Upper lobe of left lung (tissue), 6 donors: ENCODE results near the gene IFNLR1. TPM values are rescaled to one million over a fixed set of nuclear protein-coding genes. Genes with fewer than 3 reads are reported as not detected.

Experiments used
- ATAC-seq, 2 donors: fragments of 200-7000 bp; cut with Tn5 transposase; one replicate each; pipeline ENCODE4 v1.9.1; 2022; ENCODE audit warnings: mild to moderate bottlenecking in 2 of 2, moderate library complexity in 2 of 2; ENCODE audit not compliant: low FRiP score in 2 of 2
- DNase-seq, 2 donors: peaks; one replicate each; pipeline ENCODE4 v3.0.0-alpha.2; 2019 to 2020
- H3K27ac ChIP-seq, 4 donors: fragments of 200-600 bp; sonication (generic); one replicate each; pipeline ENCODE4 v1.5.1; 2016 to 2019
- H3K27me3 ChIP-seq, 4 donors: fragments of 200-600 bp; sonication (generic); one replicate each; pipeline ENCODE4 v1.5.1; 2017 to 2019
- H3K36me3 ChIP-seq, 4 donors: fragments of 200-600 bp; sonication (generic); one replicate each; pipeline ENCODE4 v1.5.1; 2016 to 2019
- H3K4me1 ChIP-seq, 4 donors: fragments of 200-600 bp; sonication (generic); one replicate each; pipeline ENCODE4 v1.5.1; 2018 to 2019
- H3K4me3 ChIP-seq, 4 donors: fragments of 200-600 bp; sonication (generic); one replicate each; pipeline ENCODE4 v1.5.1; 2017 to 2019; ENCODE audit warnings: mild to moderate bottlenecking in 2 of 4, moderate library complexity in 1 of 4
- H3K9me3 ChIP-seq, 4 donors: fragments of 200-600 bp; sonication (generic); one replicate each; pipeline ENCODE4 v1.5.1; 2018 to 2019
- CTCF ChIP-seq, 6 experiments: fragments of 450-650 bp in 4 of 6; fragments of 200-600 bp in 2 of 6; sonication (generic) in 2 of 6; IDR thresholded peaks; one replicate each; pipeline ENCODE4 v1.5.1; 2016 to 2019; ENCODE audit warnings: antibody characterized with exemption in 6 of 6
- EP300 ChIP-seq, 4 donors: sonication (generic); formaldehyde crosslinking; IDR thresholded peaks; one replicate each; pipeline ENCODE4 v1.5.1; 2017; ENCODE audit warnings: antibody characterized with exemption in 4 of 4, control low read depth in 2 of 4
- POLR2A ChIP-seq, 4 donors: fragments of 450-650 bp; IDR thresholded peaks; one replicate each; pipeline ENCODE4 v1.5.1; 2016 to 2017; ENCODE audit warnings: antibody characterized with exemption in 4 of 4, mild to moderate bottlenecking in 2 of 4
- POLR2AphosphoS5 ChIP-seq, 2 donors: sonication (generic); formaldehyde crosslinking; IDR thresholded peaks; one replicate each; pipeline ENCODE4 v1.5.1; 2017; ENCODE audit warnings: antibody characterized with exemption in 2 of 2
- WGBS, 2 donors: methylation state at CpG; one replicate each; pipeline ENCODE4 v1.1.5; 2017 to 2018; 5-methylcytosine and 5-hydroxymethylcytosine counted together
- total RNA-seq, 6 donors: library from RNA; depleted of rRNA in 4 of 6; stranded (reverse); fragments of >200 nt in 4 of 6; gene quantifications; one replicate each; pipeline versions ENCODE4 v1.1.0 to v1.2.1, GENCODE V29; 2016 to 2021
- donor health status: DM: no; HTN: no; CAD: no; lungs with moderate emphysema.
- donor health status: DM: no; HTN: yes; CAD: no; lungs with severe emphysema.

The IFNLR1 gene
- total RNA-seq, 6 donors from 2014 or later, result 4.1 to 15.5 (median 6.8) TPM

DNA sequence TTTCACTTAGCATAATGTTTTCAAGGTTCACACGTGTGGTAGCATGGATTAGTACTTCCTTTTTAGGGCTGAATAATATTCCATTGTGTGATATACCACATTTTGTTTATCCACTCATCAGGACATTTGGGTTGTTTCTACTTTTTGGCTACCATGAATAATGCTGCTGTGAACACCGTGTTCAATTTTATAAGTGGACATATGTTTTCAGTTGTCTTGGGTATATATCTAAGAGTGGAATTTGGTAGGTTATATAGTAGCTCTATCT, 47.9 kb downstream of the IFNLR1 start:
- no peak for DNase-seq
- Histone ChIP-seq H3K9me3 (no peaks in the 10 kb centered on the region), H3K27ac (no peak overlapping the region), H3K4me3 (no peak overlapping the region), H3K4me1 (peaks cover 0 to 5% (median 2%) of the 10 kb centered on the region in 4 donors), H3K27me3 (no peaks in the 10 kb centered on the region), H3K36me3 (no peaks in the 10 kb centered on the region)
- no peak for TF ChIP-seq EP300 (IDR thresholded peaks at IDR 0.05)
- no peak for TF ChIP-seq POLR2A (IDR thresholded peaks at IDR 0.05)
- TF ChIP-seq POLR2AphosphoS5 (IDR thresholded peaks at IDR 0.05), result no peak
- TF ChIP-seq CTCF (IDR thresholded peaks at IDR 0.05), result no peak
- no peak for ATAC-seq
- WGBS, 2 donors, result 63 to 72% methylated on average over 2 of the region's 2 CpGs

- Histone ChIP-seq H3K27me3 (no peaks in the 10 kb centered on the region), H3K36me3 (no peaks in the 10 kb centered on the region), H3K4me1 (peaks cover 0 to 5% (median 2%) of the 10 kb centered on the region in 4 donors), H3K27ac (no peak overlapping the region), H3K4me3 (no peak overlapping the region), H3K9me3 (no peaks in the 10 kb centered on the region)
- no peak for TF ChIP-seq POLR2AphosphoS5 (IDR thresholded peaks at IDR 0.05)
- no peak for TF ChIP-seq POLR2A (IDR thresholded peaks at IDR 0.05)
- no peak for TF ChIP-seq EP300 (IDR thresholded peaks at IDR 0.05)
- TF ChIP-seq CTCF (IDR thresholded peaks at IDR 0.05), result no peak
- WGBS, 2 donors, result 58 to 69% methylated on average over 10 to 13 of the region's 13 CpGs
- DNase-seq (no peak), ATAC-seq (no peak)
These were observed 48.4 kb downstream of the IFNLR1 start for GRCh38 chr1:24138476-24139221.

DNA sequence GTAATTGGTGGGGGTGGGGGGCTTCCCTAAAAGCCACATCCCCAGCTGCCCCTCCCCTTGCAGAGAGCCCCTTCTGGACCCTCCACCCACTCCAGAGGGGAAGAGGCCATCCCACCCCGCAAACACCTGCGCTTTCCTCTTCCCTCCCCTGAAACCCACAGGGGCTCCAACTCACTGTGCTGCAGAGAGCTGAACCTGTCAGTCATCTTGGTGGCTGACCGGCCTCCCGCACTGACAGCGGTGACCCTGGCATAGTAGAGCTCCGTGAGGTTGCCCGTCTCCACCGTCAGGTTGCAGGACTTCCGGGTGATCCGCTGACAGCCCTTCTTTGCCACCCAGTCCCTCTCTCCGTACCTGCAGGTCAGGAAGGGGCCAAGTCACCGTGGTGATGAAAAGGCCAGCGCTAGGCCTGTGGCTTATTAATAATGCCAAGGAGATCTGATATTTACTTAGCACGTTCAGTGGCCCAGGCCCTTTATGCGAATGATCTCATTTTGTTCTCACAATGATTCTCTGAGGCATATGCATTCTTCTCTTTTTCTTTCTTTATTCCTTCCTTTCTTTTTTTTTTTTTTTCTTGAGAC, 50.0 kb downstream of the IFNLR1 start:
- no peak for ATAC-seq
- H3K27ac ChIP-seq, result no peak overlapping the region
- H3K4me3 ChIP-seq, result no peak overlapping the region

DNA sequence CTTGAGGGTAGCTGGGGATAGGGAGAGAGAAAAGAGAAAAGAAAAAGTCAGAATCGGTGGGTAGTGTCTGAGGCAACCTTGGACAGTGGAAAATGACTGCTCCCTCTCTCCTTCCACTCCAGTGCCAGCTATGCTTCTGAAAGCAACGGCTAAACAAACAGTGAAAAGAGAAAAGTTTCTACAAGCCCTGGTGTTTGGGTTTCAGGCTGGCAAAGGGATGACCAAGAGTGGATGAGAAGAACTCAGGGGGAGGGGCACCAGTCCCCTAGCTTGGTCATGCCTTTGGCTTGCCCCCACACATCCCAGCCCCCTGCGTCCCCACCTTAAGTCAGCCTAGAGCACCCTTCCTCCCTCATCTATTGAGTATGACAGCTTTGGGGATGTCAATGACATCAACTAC, 52.7 kb downstream of the IFNLR1 start:
- H3K27ac ChIP-seq, result no peak overlapping the region
- DNase-seq (no peak), ATAC-seq (no peak)
- 79 to 82% methylated on average over 3 of the region's 3 CpGs for WGBS, 2 donors
- H3K4me1 ChIP-seq, result no peaks in the 10 kb centered on the region
- no peak overlapping the region for H3K4me3 ChIP-seq
- H3K9me3 ChIP-seq, result peaks cover 0 to 10% (median 4%) of the 10 kb centered on the region in 4 donors
- H3K27me3 ChIP-seq, result no peaks in the 10 kb centered on the region
- H3K36me3 ChIP-seq, result no peaks in the 10 kb centered on the region
- TF ChIP-seq EP300 (IDR thresholded peaks at IDR 0.05), result no peak
- TF ChIP-seq POLR2A (IDR thresholded peaks at IDR 0.05), result no peak
- no peak for TF ChIP-seq CTCF (IDR thresholded peaks at IDR 0.05)
- no peak for TF ChIP-seq POLR2AphosphoS5 (IDR thresholded peaks at IDR 0.05)

More for the DNA sequence above, 50.0 kb downstream of the IFNLR1 start:
- DNase-seq, result no peak
- Histone ChIP-seq H3K9me3 (no peaks in the 10 kb centered on the region), H3K4me1 (peaks cover 0 to under 1% (median 0%) of the 10 kb centered on the region in 4 donors), H3K27me3 (no peaks in the 10 kb centered on the region), H3K36me3 (no peaks in the 10 kb centered on the region)
- TF ChIP-seq EP300 (IDR thresholded peaks at IDR 0.05), result no peak
- TF ChIP-seq POLR2AphosphoS5 (IDR thresholded peaks at IDR 0.05), result no peak
- no peak for TF ChIP-seq CTCF (IDR thresholded peaks at IDR 0.05)
- no peak for TF ChIP-seq POLR2A (IDR thresholded peaks at IDR 0.05)
- WGBS, 2 donors, result 81% methylated on average over 11 to 15 of the region's 15 CpGs

DNA sequence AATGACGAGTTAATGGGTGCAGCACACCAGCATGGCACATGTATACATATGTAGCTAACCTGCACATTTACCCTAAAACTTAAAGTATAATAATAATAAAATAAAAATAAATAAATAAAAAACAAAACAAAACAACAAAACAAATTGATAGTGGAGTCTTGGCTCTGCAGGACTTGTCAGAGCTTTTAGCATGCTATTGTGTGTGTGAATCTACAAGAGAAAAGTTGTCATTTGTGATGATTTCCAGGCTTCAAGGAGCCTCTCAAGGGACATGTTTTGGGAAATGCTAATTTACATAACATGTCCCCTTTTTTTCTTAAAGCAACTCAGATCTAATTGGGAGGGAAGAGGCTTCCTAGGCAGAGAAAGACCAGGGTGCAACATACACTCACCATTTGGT, 53.3 kb downstream of the IFNLR1 start:
- DNase-seq (no peak), ATAC-seq (no peak)
- Histone ChIP-seq H3K27ac (no peak overlapping the region), H3K27me3 (no peaks in the 10 kb centered on the region), H3K36me3 (no peaks in the 10 kb centered on the region), H3K4me1 (no peaks in the 10 kb centered on the region), H3K9me3 (peaks cover 0 to 10% (median 4%) of the 10 kb centered on the region in 4 donors), H3K4me3 (no peak overlapping the region)
- no peak for TF ChIP-seq EP300 (IDR thresholded peaks at IDR 0.05)
- TF ChIP-seq POLR2AphosphoS5 (IDR thresholded peaks at IDR 0.05), result no peak
- no peak for TF ChIP-seq CTCF (IDR thresholded peaks at IDR 0.05)
- TF ChIP-seq POLR2A (IDR thresholded peaks at IDR 0.05), result no peak
- WGBS, 2 donors, result 71 to 88% methylated on average over 1 of the region's 1 CpG
